Transverse colon (tissue), 4 donors: ENCODE data around the gene EMILIN1. TPM values are rescaled to one million over a fixed set of nuclear protein-coding genes. Genes with fewer than 3 reads are reported as not detected.

Source experiments
- DNase-seq: peaks from one replicate; pipeline ENCODE4 v3.0.0-alpha.2; 2019
- H3K27ac ChIP-seq, 4 donors: fragments of 200-600 bp; sonication (generic); 2 replicates each; pipeline ENCODE4 v1.5.1; 2016 to 2018; ENCODE audit warnings: inconsistent platforms in 4 of 4
- H3K27me3 ChIP-seq: fragments of 200-600 bp; sonication (generic); 2 replicates; pipeline ENCODE4 v1.5.1; 2017; ENCODE audit warnings: inconsistent platforms
- H3K36me3 ChIP-seq, 4 donors: fragments of 200-600 bp; sonication (generic); 2 replicates each; pipeline ENCODE4 v1.5.1; 2017 to 2019; ENCODE audit warnings: inconsistent platforms in 4 of 4
- H3K4me1 ChIP-seq, 4 donors: fragments of 200-600 bp; sonication (generic); 2 replicates each; pipeline ENCODE4 v1.5.1; 2017 to 2020; ENCODE audit warnings: inconsistent platforms in 4 of 4
- H3K4me3 ChIP-seq, 4 donors: fragments of 200-600 bp; sonication (generic); 1 replicate in 1 of 4; 2 replicates in 3 of 4; pipeline versions ENCODE4 v1.5.1 to v1.6.1; 2017 to 2019; ENCODE audit warnings: inconsistent platforms in 4 of 4
- H3K9me3 ChIP-seq, 2 donors: fragments of 200-600 bp; sonication (generic); 2 replicates each; pipeline ENCODE4 v1.5.1; 2017 to 2019; ENCODE audit warnings: inconsistent platforms in 2 of 2
- EP300 ChIP-seq: sonication (generic); formaldehyde crosslinking; IDR thresholded peaks from one replicate; pipeline ENCODE4 v1.6.1; 2017; ENCODE audit warnings: antibody characterized with exemption, low read depth
- POLR2A ChIP-seq: fragments of 450-650 bp; IDR thresholded peaks from one replicate; pipeline ENCODE4 v1.6.1; 2016; ENCODE audit warnings: antibody characterized with exemption, mild to moderate bottlenecking, moderate library complexity
- POLR2AphosphoS5 ChIP-seq, 3 donors: sonication (generic); formaldehyde crosslinking; IDR thresholded peaks; one replicate each; pipeline ENCODE4 v1.6.1; 2016; ENCODE audit warnings: antibody characterized with exemption in 3 of 3
- WGBS, 2 donors: methylation state at CpG; one replicate each; pipeline ENCODE4 v1.1.5; 2018; ENCODE audit warnings: low coverage in 1 of 2; 5-methylcytosine and 5-hydroxymethylcytosine counted together
- in situ Hi-C, 4 donors: fragments of 200-750 bp; cut with MboI; loops; one replicate each; pipeline versions ENCODE4 v1.15.0 to v1.15.1; 2017; ENCODE audit warnings: low sequenced_read_pairs in 3 of 4, low pct_ligation_motif_present in 1 of 4, low pct_unique_long_range_greater_than_20kb in 1 of 4
- intact Hi-C: fragments of 100-400 bp; cut with DNase I; formaldehyde crosslinking; loops from one replicate; pipeline ENCODE4 v1.15.1; 2023; ENCODE audit warnings: low total_unique reads
- total RNA-seq, 4 donors: library from RNA; depleted of rRNA; stranded (reverse); fragments of >200 nt; gene quantifications; one replicate each; pipeline ENCODE4 v1.1.0, GENCODE V29; 2016
- TF ChIP-seq, protein P1 (sequence below), 5 experiments: fragments of 200-600 bp in 3 of 5; fragments of 450-650 bp in 2 of 5; sonication (generic) in 3 of 5; IDR thresholded peaks; 1 replicate in 2 of 5; 2 replicates in 3 of 5; pipeline ENCODE4 v1.5.1; 2016 to 2017; ENCODE audit warnings: antibody characterized with exemption in 5 of 5, inconsistent platforms in 3 of 5, mild to moderate bottlenecking in 2 of 5, moderate library complexity in 1 of 5

Gene EMILIN1
- total RNA-seq, 4 donors from 2014 or later = 41.0 to 152 (median 65.6) TPM

GRCh38 chr2:27127883-27128667 lies 49.7 kb downstream of the EMILIN1 start:
- WGBS, 2 donors = 93% methylated on average over 9 of the region's 9 CpGs; no CpG with 5 or more reads in 1 of the 2 donors
- Histone ChIP-seq H3K36me3 (peaks cover 0 to 19% (median 4%) of the 10 kb centered on the region in 4 donors), H3K27ac (no peak overlapping the region), H3K4me3 (no peak overlapping the region), H3K27me3 (no peaks in the 10 kb centered on the region), H3K4me1 (peaks cover 1 to 17% (median 11%) of the 10 kb centered on the region in 4 donors), H3K9me3 (no peaks in the 10 kb centered on the region)
- TF ChIP-seq, protein P1, sequence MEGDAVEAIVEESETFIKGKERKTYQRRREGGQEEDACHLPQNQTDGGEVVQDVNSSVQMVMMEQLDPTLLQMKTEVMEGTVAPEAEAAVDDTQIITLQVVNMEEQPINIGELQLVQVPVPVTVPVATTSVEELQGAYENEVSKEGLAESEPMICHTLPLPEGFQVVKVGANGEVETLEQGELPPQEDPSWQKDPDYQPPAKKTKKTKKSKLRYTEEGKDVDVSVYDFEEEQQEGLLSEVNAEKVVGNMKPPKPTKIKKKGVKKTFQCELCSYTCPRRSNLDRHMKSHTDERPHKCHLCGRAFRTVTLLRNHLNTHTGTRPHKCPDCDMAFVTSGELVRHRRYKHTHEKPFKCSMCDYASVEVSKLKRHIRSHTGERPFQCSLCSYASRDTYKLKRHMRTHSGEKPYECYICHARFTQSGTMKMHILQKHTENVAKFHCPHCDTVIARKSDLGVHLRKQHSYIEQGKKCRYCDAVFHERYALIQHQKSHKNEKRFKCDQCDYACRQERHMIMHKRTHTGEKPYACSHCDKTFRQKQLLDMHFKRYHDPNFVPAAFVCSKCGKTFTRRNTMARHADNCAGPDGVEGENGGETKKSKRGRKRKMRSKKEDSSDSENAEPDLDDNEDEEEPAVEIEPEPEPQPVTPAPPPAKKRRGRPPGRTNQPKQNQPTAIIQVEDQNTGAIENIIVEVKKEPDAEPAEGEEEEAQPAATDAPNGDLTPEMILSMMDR (IDR thresholded peaks at IDR 0.05) = no peak
- no peak for TF ChIP-seq POLR2A
- no peak for TF ChIP-seq POLR2AphosphoS5 (IDR thresholded peaks at IDR 0.05)
- no peak for TF ChIP-seq EP300
- DNase-seq = no peak
- in situ Hi-C loops = no loop called here
- intact Hi-C loops = no loop called here

GRCh38 chr2:27128668-27129571 lies 50.5 kb downstream of the EMILIN1 start:
- TF ChIP-seq POLR2AphosphoS5 (IDR thresholded peaks at IDR 0.05) = no peak
- no peak for TF ChIP-seq POLR2A
- TF ChIP-seq, protein P1 (IDR thresholded peaks at IDR 0.05) = no peak
- TF ChIP-seq EP300 = no peak
- H3K27ac ChIP-seq = no peak overlapping the region

GRCh38 chr2:27130396-27130795 lies 52.0 kb downstream of the EMILIN1 start:
- TF ChIP-seq EP300 = no peak
- no peak for TF ChIP-seq POLR2AphosphoS5 (IDR thresholded peaks at IDR 0.05)
- TF ChIP-seq POLR2A = no peak
- TF ChIP-seq, protein P1 (IDR thresholded peaks at IDR 0.05) = no peak
- WGBS, 2 donors = 90 to 91% methylated on average over 2 to 10 of the region's 10 CpGs
- Histone ChIP-seq H3K27me3 (no peaks in the 10 kb centered on the region), H3K27ac (no peak overlapping the region), H3K4me3 (no peak overlapping the region), H3K36me3 (peaks cover 0 to 19% (median 4%) of the 10 kb centered on the region in 4 donors), H3K4me1 (peaks cover 7 to 20% (median 15%) of the 10 kb centered on the region in 4 donors), H3K9me3 (no peaks in the 10 kb centered on the region)
- in situ Hi-C loops = no loop called here
- DNase-seq = no peak
- intact Hi-C loops = loop anchor here (10.0 kb wide), 1 partner anchor 84 kb away; the partner anchor contains the start of genes ATRAID, CAD and SLC5A6

More at GRCh38 chr2:27128668-27129571, 50.5 kb downstream of the EMILIN1 start:
- peaks cover 0 to 19% (median 4%) of the 10 kb centered on the region in 4 donors for H3K36me3 ChIP-seq
- H3K27me3 ChIP-seq = no peaks in the 10 kb centered on the region
- intact Hi-C loops (no loop called here), in situ Hi-C loops (no loop called here)
- WGBS, 2 donors = 79 to 95% methylated on average over 4 to 11 of the region's 11 CpGs
- H3K4me1 ChIP-seq = peaks cover 7 to 18% (median 15%) of the 10 kb centered on the region in 4 donors
- no peaks in the 10 kb centered on the region for H3K9me3 ChIP-seq
- no peak for DNase-seq
- no peak overlapping the region for H3K4me3 ChIP-seq

DNA sequence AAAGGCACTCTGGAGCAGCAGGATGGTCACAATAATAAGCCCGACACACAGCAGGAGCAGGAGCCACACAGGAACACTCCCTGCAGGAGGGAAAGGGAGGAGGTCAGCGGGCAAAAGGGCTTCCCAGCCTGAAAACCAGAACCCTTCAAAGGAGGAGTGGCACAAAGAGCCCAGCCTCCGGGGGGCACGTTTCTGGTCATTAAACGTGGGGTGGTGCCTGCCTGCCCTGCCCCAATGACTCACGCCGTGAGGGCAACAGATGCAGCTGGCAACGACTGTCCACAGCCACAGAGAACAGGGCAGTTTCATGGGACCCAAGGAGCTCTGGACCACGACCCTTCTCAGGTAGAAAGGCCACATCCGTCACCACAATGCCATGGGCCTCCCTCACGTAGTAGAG lies 53.0 kb downstream of the EMILIN1 start:
- no peaks in the 10 kb centered on the region for H3K9me3 ChIP-seq
- TF ChIP-seq EP300 (no peak), POLR2AphosphoS5 (IDR thresholded peaks at IDR 0.05) (no peak), POLR2A (no peak)
- TF ChIP-seq, protein P1 (IDR thresholded peaks at IDR 0.05) = no peak
- 84% methylated on average over 11 of the region's 11 CpGs; no CpG with 5 or more reads in 1 of the 2 donors for WGBS, 2 donors
- H3K4me1 ChIP-seq = peaks cover 7 to 20% (median 15%) of the 10 kb centered on the region in 4 donors
- intact Hi-C loops = loop anchor here (10.0 kb wide), 1 partner anchor 83 kb away; the partner anchor contains the start of genes ATRAID, CAD and SLC5A6
- H3K27ac ChIP-seq = no peak overlapping the region
- no peak for DNase-seq
- H3K4me3 ChIP-seq = no peak overlapping the region
- H3K36me3 ChIP-seq = peaks cover 0 to 19% (median 4%) of the 10 kb centered on the region in 4 donors
- no peaks in the 10 kb centered on the region for H3K27me3 ChIP-seq
- in situ Hi-C loops = no loop called here
